DND-41 (cell line): ENCODE measurements around the gene TEF.

Experiments
- ATAC-seq: fragments of 200-7000 bp; cut with Tn5 transposase; 3 replicates; pipeline ENCODE4 v1.9.1; 2021; ENCODE audit warnings: low read depth; ENCODE audit not compliant: insufficient read depth
- DNase-seq: peaks from one replicate; pipeline ENCODE4 v3.0.0-alpha.2; 2020
- H2AFZ ChIP-seq: 2 replicates; pipeline ENCODE4 v1.6.0; 2012; ENCODE audit warnings: low read depth, low read length
- H3K27ac ChIP-seq: 2 replicates; pipeline ENCODE4 v1.5.1; 2012; ENCODE audit warnings: low read length, inconsistent platforms
- H3K27me3 ChIP-seq: fragments of 200-600 bp; sonication (generic); 2 replicates; pipeline ENCODE4 v1.6.0; 2012; ENCODE audit warnings: low read length, mild to moderate bottlenecking, inconsistent platforms; ENCODE audit not compliant: insufficient read depth, poor library complexity
- H3K36me3 ChIP-seq: 2 replicates; pipeline ENCODE4 v1.5.1; 2012; ENCODE audit warnings: low read length, inconsistent platforms; ENCODE audit not compliant: insufficient read depth
- H3K4me1 ChIP-seq: 2 replicates; pipeline ENCODE4 v1.5.1; 2012; ENCODE audit warnings: mild to moderate bottlenecking, low read length; ENCODE audit not compliant: insufficient read depth
- H3K4me2 ChIP-seq: 2 replicates; pipeline ENCODE4 v1.6.0; 2012; ENCODE audit warnings: mild to moderate bottlenecking, moderate library complexity, low read length, inconsistent platforms; ENCODE audit not compliant: insufficient read depth
- H3K4me3 ChIP-seq, 2 experiments: fragments of 200-600 bp in 1 of 2; shearing (Covaris generic) in 1 of 2; 2 replicates each; pipeline ENCODE4 v1.5.1; 2012 to 2016; ENCODE audit warnings: inconsistent platforms in 2 of 2, low read length in 2 of 2, mild to moderate bottlenecking in 2 of 2, low read depth in 1 of 2, moderate library complexity in 1 of 2
- H3K79me2 ChIP-seq: 2 replicates; pipeline ENCODE4 v1.6.0; 2012; ENCODE audit warnings: low read length, inconsistent platforms; ENCODE audit not compliant: insufficient read depth
- H3K9ac ChIP-seq: 2 replicates; pipeline ENCODE4 v1.6.0; 2012; ENCODE audit warnings: low read depth, mild to moderate bottlenecking, inconsistent platforms, low read length, moderate library complexity
- H3K9me3 ChIP-seq: 2 replicates; pipeline ENCODE4 v1.5.1; 2012; ENCODE audit warnings: low read length, moderate library complexity, mild to moderate bottlenecking, inconsistent platforms; ENCODE audit not compliant: insufficient read depth, severe bottlenecking
- H4K20me1 ChIP-seq: 2 replicates; pipeline ENCODE4 v1.6.0; 2012; ENCODE audit warnings: low read length; ENCODE audit not compliant: insufficient read depth
- CTCF ChIP-seq: IDR thresholded peaks from 2 replicates; pipeline ENCODE4 v1.5.1; 2012; ENCODE audit warnings: borderline replicate concordance, low read length, moderate library complexity, mild to moderate bottlenecking; ENCODE audit not compliant: poor library complexity, severe bottlenecking; ENCODE audit errors: extremely low read depth
- EZH2 ChIP-seq: IDR thresholded peaks from 3 replicates; pipeline ENCODE4 v1.6.1; 2012; ENCODE audit warnings: borderline replicate concordance, low read depth, mild to moderate bottlenecking, moderate library complexity, low read length, inconsistent platforms; ENCODE audit not compliant: severe bottlenecking

Gene TEF

GRCh38 chr22:41418717-41419116, 37.0 kb downstream of the TEF start:
- Histone ChIP-seq H3K79me2 (peaks cover 33% of the 10 kb centered on the region), H3K9me3 (no peaks in the 10 kb centered on the region), H2AFZ (no peak overlapping the region), H3K36me3 (peaks cover 6% of the 10 kb centered on the region), H3K4me1 (peaks cover 17% of the 10 kb centered on the region), H3K27me3 (no peaks in the 10 kb centered on the region), H3K9ac (no peak overlapping the region), H3K4me2 (no peak overlapping the region), H3K27ac (no peak overlapping the region), H4K20me1 (peaks cover 7% of the 10 kb centered on the region; the same call in 1 of the 2 replicates), H3K4me3 (no peak overlapping the region)
- ATAC-seq (no peak), DNase-seq (no peak)
- TF ChIP-seq CTCF (no peak), EZH2 (no peak)

GRCh38 chr22:41425660-41426365, 44.1 kb downstream of the TEF start:
- no peak overlapping the region for H3K9ac ChIP-seq
- DNase-seq = no peak

GRCh38 chr22:41429232-41429950, 47.6 kb downstream of the TEF start:
- H4K20me1 ChIP-seq = peaks cover 5% of the 10 kb centered on the region; the same call in 1 of the 2 replicates
- H2AFZ ChIP-seq = no peak overlapping the region
- H3K27me3 ChIP-seq = no peaks in the 10 kb centered on the region
- no peak overlapping the region for H3K4me2 ChIP-seq
- TF ChIP-seq CTCF = no peak
- no peak for TF ChIP-seq EZH2
- ATAC-seq (no peak), DNase-seq (no peak)
- H3K27ac ChIP-seq = no peak overlapping the region
- peaks cover 6% of the 10 kb centered on the region; the same call in 1 of the 2 replicates for H3K79me2 ChIP-seq
- H3K36me3 ChIP-seq = peaks cover 29% of the 10 kb centered on the region
- no peaks in the 10 kb centered on the region for H3K4me1 ChIP-seq
- no peaks in the 10 kb centered on the region for H3K9me3 ChIP-seq
- no peak overlapping the region for H3K4me3 ChIP-seq
- H3K9ac ChIP-seq = no peak overlapping the region

More at GRCh38 chr22:41425660-41426365, 44.1 kb downstream of the TEF start:
- Histone ChIP-seq H3K27ac (no peak overlapping the region), H3K4me2 (no peak overlapping the region), H4K20me1 (no peaks in the 10 kb centered on the region), H3K27me3 (no peaks in the 10 kb centered on the region), H3K79me2 (no peaks in the 10 kb centered on the region), H3K9me3 (no peaks in the 10 kb centered on the region), H3K36me3 (peaks cover 16% of the 10 kb centered on the region; the same call in 1 of the 2 replicates), H2AFZ (no peak overlapping the region), H3K4me3 (no peak overlapping the region), H3K4me1 (no peaks in the 10 kb centered on the region)
- ATAC-seq = no peak
- TF ChIP-seq CTCF = no peak
- TF ChIP-seq EZH2 = no peak
